ENCODE measurements around the gene DCXR. TPM values are rescaled to one million over a fixed set of nuclear protein-coding genes. Genes with fewer than 3 reads are reported as not detected.

Gene DCXR
- total and polyA plus RNA-seq, 2 of the 4 experiments (the other 2 are of a cell fraction), result 36.6 to 139 TPM

GRCh38 chr17:82048571-82048971 lies 11.1 kb upstream of the DCXR start:
- peaks cover 7% of the 10 kb centered on the region for H3K9me1 ChIP-seq (ENCODE audit: insufficient read depth, low read length)
- CTCF ChIA-PET, result no interaction called here
- WGBS, 2 experiments (ENCODE audit: extremely low coverage in 2 of 2, insufficient read length in 1 of 2), result no CpG with 5 or more reads among the region's 20 CpGs
- no peaks in the 10 kb centered on the region for H3K9me3 ChIP-seq (ENCODE audit: control insufficient read depth, insufficient read depth, low read length)
- in situ Hi-C loops (cut with MboI; ENCODE audit: low sequenced_read_pairs) (no loop called here), dilution Hi-C loops (cut with HindIII; ENCODE audit: low sequenced_read_pairs, unreplicated experiment) (no loop called here), intact Hi-C loops (cut with micrococcal nuclease) (no loop called here)
- peaks cover 7% of the 10 kb centered on the region for H4K20me1 ChIP-seq (ENCODE audit: insufficient read depth, low read length)
- no peak overlapping the region for H3K18ac ChIP-seq (ENCODE audit: low read depth, low read length)
- H2BK20ac ChIP-seq (ENCODE audit: low read depth, low read length), result no peak overlapping the region
- H2BK120ac ChIP-seq (ENCODE audit: low read depth, low read length), result no peak overlapping the region
- no peak overlapping the region for H3K23ac ChIP-seq (ENCODE audit: low read depth, low read length)
- no peak overlapping the region for H3K9ac ChIP-seq (ENCODE audit: low read depth, low read length)
- ATAC-seq (ENCODE audit: low read depth) (no peak), DNase-seq (no peak)
- no peak overlapping the region for H2AK5ac ChIP-seq (ENCODE audit: low read depth, low read length)
- H4K8ac ChIP-seq (ENCODE audit: low read depth in 2 of 2, low read length in 2 of 2), result no peak overlapping the region
- H3K79me1 ChIP-seq (ENCODE audit: low read depth in 1 of 2, low read length in 2 of 2), result peaks cover 10 to 32% of the 10 kb centered on the region in 2 experiments
- H3K4me3 ChIP-seq (ENCODE audit: insufficient read depth, low read depth, low read length), result no peak overlapping the region
- no peak for TF ChIP-seq POLR2A (IDR thresholded peaks at IDR 0.05; ENCODE audit: low read depth, low read length)
- no peak for TF ChIP-seq RFX5 (IDR thresholded peaks at IDR 0.05; ENCODE audit: low read depth, low read length)
- TF ChIP-seq RAD21 (IDR thresholded peaks at IDR 0.05; ENCODE audit: low read length), result no peak
- no peak for TF ChIP-seq MAFK (IDR thresholded peaks at IDR 0.05; ENCODE audit: low read depth, low read length)
- TF ChIP-seq FOS (IDR thresholded peaks at IDR 0.05; ENCODE audit: low read depth, low read length), result no peak
- no peak for TF ChIP-seq NFE2L2 (IDR thresholded peaks at IDR 0.05; ENCODE audit: low read depth, low read length)
- no peak for TF ChIP-seq ELK1 (IDR thresholded peaks at IDR 0.05; ENCODE audit: borderline replicate concordance, low read depth, low read length)
- TF ChIP-seq MXI1 (IDR thresholded peaks at IDR 0.05; ENCODE audit: borderline replicate concordance, low read depth, low read length), result no peak
- POLR2A ChIA-PET (ENCODE audit: unreplicated experiment), result no interaction called here
- H3K4me2 ChIP-seq (ENCODE audit: low read depth, low read length), result no peak overlapping the region
- H4K91ac ChIP-seq (ENCODE audit: insufficient read depth, low read depth, low read length), result no peak overlapping the region
- H4K5ac ChIP-seq (ENCODE audit: low read depth, low read length), result no peak overlapping the region
- H3K4me1 ChIP-seq (ENCODE audit: control insufficient read depth, insufficient read depth, low read length), result peaks cover 18% of the 10 kb centered on the region
- H2BK15ac ChIP-seq (ENCODE audit: low read depth, low read length), result no peak overlapping the region
- no TSS peak for BruUV-seq (replicated peaks)
- H3K27ac ChIP-seq (ENCODE audit: insufficient read depth, low read length), result no peak overlapping the region
- H3K36me3 ChIP-seq (ENCODE audit: control insufficient read depth, insufficient read depth, low read length), result peaks cover 31% of the 10 kb centered on the region
- H3K56ac ChIP-seq (ENCODE audit: extremely low read depth, insufficient read depth, low read length), result no peak overlapping the region
- no peaks in the 10 kb centered on the region for H3K27me3 ChIP-seq (ENCODE audit: control insufficient read depth, insufficient read depth, low read length)
- H3K14ac ChIP-seq (replicated peaks; ENCODE audit: low read depth, low read length), result no peak overlapping the region
- H2AK9ac ChIP-seq (replicated peaks; ENCODE audit: low read depth, low read length, poor library complexity), result no peak overlapping the region
- H3K4ac ChIP-seq (ENCODE audit: low read depth, low read length), result no peak overlapping the region
- H2AFZ ChIP-seq (replicated peaks; ENCODE audit: low read length, poor library complexity), result no peak overlapping the region
- H2BK5ac ChIP-seq (ENCODE audit: low read depth, low read length, poor library complexity, severe bottlenecking), result no peak overlapping the region

Measured in IMR-90 (cell line).